WTC11 (cell line): ENCODE data around the gene PAMR1. TPM values are rescaled to one million over a fixed set of nuclear protein-coding genes. Genes with fewer than 3 reads are reported as not detected.

Experiments used
- ATAC-seq: fragments of 200-7000 bp; cut with Tn5 transposase; 2 replicates; pipeline ENCODE4 v1.10.0; 2021; ENCODE audit warnings: mild to moderate bottlenecking, moderate library complexity
- CTCF ChIA-PET: fragments of 300-600 bp; sonication (Branson Sonifier 250); formaldehyde crosslinking; loops from one replicate; lab custom pipeline; 2021; ENCODE audit warnings: antibody characterized with exemption; lab: Charles Lee
- POLR2A ChIA-PET: fragments of 350-600 bp; sonication (Branson Sonifier 250); formaldehyde crosslinking; loops from one replicate; lab custom pipeline; 2021; ENCODE audit warnings: antibody characterized with exemption; lab: Charles Lee
- DNase-seq: peaks from one replicate; pipeline ENCODE4 v3.0.0; 2021; ENCODE audit warnings: low spot score
- H3K27ac Mint-ChIP-seq: 2 replicates; pipeline ENCODE4 v1.8.0; 2021; ENCODE audit warnings: mixed read lengths
- H3K27me3 Mint-ChIP-seq: 2 replicates; pipeline ENCODE4 v1.8.0; 2021; ENCODE audit warnings: low read depth, mild to moderate bottlenecking, moderate library complexity, mixed read lengths
- H3K36me3 Mint-ChIP-seq: 2 replicates; pipeline ENCODE4 v1.8.0; 2021; ENCODE audit warnings: mixed read lengths
- H3K4me1 Mint-ChIP-seq: 2 replicates; pipeline ENCODE4 v1.8.0; 2022; ENCODE audit warnings: mixed read lengths
- H3K4me3 Mint-ChIP-seq: 2 replicates; pipeline ENCODE4 v1.8.0; 2021; ENCODE audit warnings: mild to moderate bottlenecking, moderate library complexity, mixed read lengths
- H3K9me3 Mint-ChIP-seq: 2 replicates; pipeline ENCODE4 v1.8.0; 2021; ENCODE audit warnings: mixed read lengths
- ATF2 ChIP-seq: sonication (generic); formaldehyde crosslinking; IDR thresholded peaks from 2 replicates; pipeline ENCODE4 v1.8.1; 2022; ENCODE audit warnings: low read depth, missing genetic modification reagents, borderline replicate concordance
- ATF3 ChIP-seq: sonication (generic); formaldehyde crosslinking; conservative IDR thresholded peaks from 2 replicates; pipeline ENCODE4 v1.8.1; 2022; ENCODE audit warnings: mild to moderate bottlenecking, missing genetic modification reagents
- CBFB ChIP-seq: sonication (generic); formaldehyde crosslinking; IDR thresholded peaks from 2 replicates; pipeline ENCODE4 v1.8.1; 2022; ENCODE audit warnings: mild to moderate bottlenecking, low read depth, missing genetic modification reagents
- CDX4 ChIP-seq: fragments of 250-450 bp; sonication (Bioruptor Pico); IDR thresholded peaks from 2 replicates; pipeline ENCODE4 v1.9.0; 2021; ENCODE audit warnings: moderate library complexity, mild to moderate bottlenecking, inconsistent platforms, borderline replicate concordance
- E2F1 ChIP-seq: sonication (generic); formaldehyde crosslinking; IDR thresholded peaks from 2 replicates; pipeline ENCODE4 v1.8.0; 2022; ENCODE audit warnings: mild to moderate bottlenecking, missing genetic modification reagents
- E2F5 ChIP-seq: sonication (generic); formaldehyde crosslinking; IDR thresholded peaks from 2 replicates; pipeline ENCODE4 v1.8.1; 2022; ENCODE audit warnings: mild to moderate bottlenecking, moderate library complexity, missing genetic modification reagents
- ELF4 ChIP-seq: sonication (generic); formaldehyde crosslinking; IDR thresholded peaks from 2 replicates; pipeline ENCODE4 v1.8.1; 2022; ENCODE audit warnings: low read depth, mild to moderate bottlenecking, moderate library complexity, missing genetic modification reagents
- GABPB1 ChIP-seq: sonication (generic); formaldehyde crosslinking; IDR thresholded peaks from 2 replicates; pipeline ENCODE4 v1.8.1; 2023; ENCODE audit warnings: mild to moderate bottlenecking, missing genetic modification reagents
- GRHL2 ChIP-seq: fragments of 250-450 bp; sonication (Bioruptor Pico); IDR thresholded peaks from 2 replicates; pipeline ENCODE4 v1.8.0; 2022; ENCODE audit warnings: mild to moderate bottlenecking, moderate library complexity; ENCODE audit not compliant: insufficient replicate concordance, severe bottlenecking
- GTF2I ChIP-seq: fragments of 250-450 bp; sonication (Bioruptor Pico); conservative IDR thresholded peaks from 2 replicates; pipeline ENCODE4 v1.4.0; 2021; ENCODE audit warnings: mild to moderate bottlenecking
- IRF1 ChIP-seq: sonication (generic); formaldehyde crosslinking; IDR thresholded peaks from 2 replicates; pipeline ENCODE4 v1.8.0; 2023; ENCODE audit warnings: missing genetic modification reagents
- IRF2 ChIP-seq: sonication (generic); formaldehyde crosslinking; IDR thresholded peaks from 2 replicates; pipeline ENCODE4 v1.8.0; 2022; ENCODE audit warnings: low read depth, missing genetic modification reagents, borderline replicate concordance
- JAZF1 ChIP-seq: fragments of 250-450 bp; sonication (Bioruptor Pico); IDR thresholded peaks from 2 replicates; pipeline ENCODE4 v1.9.0; 2021; ENCODE audit warnings: moderate library complexity, mild to moderate bottlenecking, inconsistent platforms
- MLX ChIP-seq: sonication (generic); formaldehyde crosslinking; IDR thresholded peaks from 2 replicates; pipeline ENCODE4 v1.8.1; 2023; ENCODE audit warnings: mild to moderate bottlenecking, missing genetic modification reagents, moderate library complexity
- MXD4 ChIP-seq: fragments of 250-450 bp; sonication (Bioruptor Pico); IDR thresholded peaks from 2 replicates; pipeline ENCODE4 v1.8.0; 2021; ENCODE audit warnings: mild to moderate bottlenecking, moderate library complexity, borderline replicate concordance
- MYBL2 ChIP-seq: sonication (generic); formaldehyde crosslinking; IDR thresholded peaks from 2 replicates; pipeline ENCODE4 v1.8.1; 2023; ENCODE audit warnings: mild to moderate bottlenecking, moderate library complexity, missing genetic modification reagents
- NFE2L1 ChIP-seq: sonication (generic); formaldehyde crosslinking; IDR thresholded peaks from 2 replicates; pipeline ENCODE4 v1.8.1; 2023; ENCODE audit warnings: missing genetic modification reagents
- NFYB ChIP-seq: sonication (generic); formaldehyde crosslinking; conservative IDR thresholded peaks from 2 replicates; pipeline ENCODE4 v1.8.0; 2022; ENCODE audit warnings: low read depth, missing genetic modification reagents
- NR2C2 ChIP-seq: sonication (generic); formaldehyde crosslinking; IDR thresholded peaks from 2 replicates; pipeline ENCODE4 v1.8.0; 2022; ENCODE audit warnings: mild to moderate bottlenecking, missing genetic modification reagents
- NR3C1 ChIP-seq: sonication (generic); formaldehyde crosslinking; conservative IDR thresholded peaks from 2 replicates; pipeline ENCODE4 v1.8.1; 2023; ENCODE audit warnings: low read depth, mild to moderate bottlenecking, missing genetic modification reagents
- OVOL2 ChIP-seq: fragments of 250-450 bp; sonication (Bioruptor Pico); IDR thresholded peaks from 2 replicates; pipeline ENCODE4 v1.9.0; 2021; ENCODE audit warnings: mild to moderate bottlenecking, borderline replicate concordance
- RELA ChIP-seq: sonication (generic); formaldehyde crosslinking; IDR thresholded peaks from 2 replicates; pipeline ENCODE4 v1.8.1; 2022; ENCODE audit warnings: missing genetic modification reagents, mild to moderate bottlenecking, borderline replicate concordance
- RORB ChIP-seq: fragments of 250-450 bp; sonication (Bioruptor Pico); IDR thresholded peaks from 2 replicates; pipeline ENCODE4 v1.9.0; 2021; ENCODE audit warnings: mild to moderate bottlenecking
- SMAD4 ChIP-seq: sonication (generic); formaldehyde crosslinking; IDR thresholded peaks from 2 replicates; pipeline ENCODE4 v1.8.0; 2022; ENCODE audit warnings: mild to moderate bottlenecking, missing genetic modification reagents
- ZBTB43 ChIP-seq: sonication (generic); formaldehyde crosslinking; IDR thresholded peaks from 2 replicates; pipeline ENCODE4 v1.8.1; 2023; ENCODE audit warnings: mild to moderate bottlenecking, missing genetic modification reagents
- ZNF121 ChIP-seq: sonication (generic); formaldehyde crosslinking; IDR thresholded peaks from 2 replicates; pipeline ENCODE4 v1.8.0; 2023; ENCODE audit warnings: missing genetic modification reagents
- ZNF219 ChIP-seq: sonication (generic); formaldehyde crosslinking; IDR thresholded peaks from 2 replicates; pipeline ENCODE4 v1.8.0; 2023; ENCODE audit warnings: missing genetic modification reagents, mild to moderate bottlenecking, borderline replicate concordance
- ZNF263 ChIP-seq: sonication (generic); formaldehyde crosslinking; IDR thresholded peaks from 2 replicates; pipeline ENCODE4 v1.8.1; 2022; ENCODE audit warnings: low read depth, mild to moderate bottlenecking, moderate library complexity, missing genetic modification reagents
- total RNA-seq: library from RNA; stranded (reverse); gene quantifications from 3 replicates; pipeline ENCODE4 v1.2.3, GENCODE V29; 2021

Gene PAMR1
- total RNA-seq, 1 experiment from 2014 or later = 3.2 TPM

- TF ChIP-seq E2F1 (CRISPR knock-in tag) = no peak
- TF ChIP-seq MLX = no peak
- no peak for TF ChIP-seq E2F5 (CRISPR knock-in tag)
- no peak for TF ChIP-seq CDX4 (CRISPR knock-in tag)
- no peak for TF ChIP-seq NR3C1
- no peak for TF ChIP-seq ATF3 (CRISPR knock-in tag)
- TF ChIP-seq JAZF1 (CRISPR knock-in tag) = no peak
- no peak for TF ChIP-seq NFE2L1 (CRISPR knock-in tag)
- TF ChIP-seq MXD4 (CRISPR knock-in tag) = no peak
Observed at GRCh38 chr11:35414776-35415175, 110.6 kb downstream of the PAMR1 start (continued).

- Mint-ChIP-seq H3K36me3 (no peaks in the 10 kb centered on the region), H3K9me3 (no peaks in the 10 kb centered on the region), H3K4me3 (no peak overlapping the region), H3K27me3 (peaks cover 70% of the 10 kb centered on the region), H3K4me1 (peaks cover 9% of the 10 kb centered on the region), H3K27ac (no peak overlapping the region)
- CTCF ChIA-PET = no interaction called here
- POLR2A ChIA-PET = no interaction called here
- no peak for TF ChIP-seq NFE2L1 (CRISPR knock-in tag)
- TF ChIP-seq OVOL2 = no peak
- no peak for TF ChIP-seq MYBL2 (CRISPR knock-in tag)
- TF ChIP-seq RORB = no peak
- TF ChIP-seq ELF4 (CRISPR knock-in tag) = no peak
- no peak for TF ChIP-seq SMAD4 (CRISPR knock-in tag)
- TF ChIP-seq NFYB (CRISPR knock-in tag) = no peak
- no peak for TF ChIP-seq ZNF263 (CRISPR knock-in tag)
- TF ChIP-seq ZNF121 (CRISPR knock-in tag) = no peak
- no peak for TF ChIP-seq GRHL2
- TF ChIP-seq RELA (CRISPR knock-in tag) = no peak
- TF ChIP-seq GABPB1 (CRISPR knock-in tag) = no peak
- no peak for TF ChIP-seq IRF2 (CRISPR knock-in tag)
- ATAC-seq (no peak), DNase-seq (no peak)
Observed at GRCh38 chr11:35414311-35414710, 111.1 kb downstream of the PAMR1 start.

- H3K4me3 Mint-ChIP-seq = no peak overlapping the region
- H3K4me1 Mint-ChIP-seq = peaks cover 9% of the 10 kb centered on the region
- ATAC-seq (no peak), DNase-seq (no peak)
- no peaks in the 10 kb centered on the region for H3K9me3 Mint-ChIP-seq
- H3K27ac Mint-ChIP-seq = no peak overlapping the region
- H3K27me3 Mint-ChIP-seq = peaks cover 65% of the 10 kb centered on the region
- H3K36me3 Mint-ChIP-seq = no peaks in the 10 kb centered on the region
- ChIA-PET POLR2A (no interaction called here), CTCF (no interaction called here)
- TF ChIP-seq ZBTB43 (CRISPR knock-in tag) (no peak), ZNF219 (CRISPR knock-in tag) (no peak), CBFB (CRISPR knock-in tag) (no peak), MYBL2 (CRISPR knock-in tag) (no peak), NR2C2 (CRISPR knock-in tag) (no peak), GTF2I (CRISPR knock-in tag) (no peak), IRF1 (CRISPR knock-in tag) (no peak), ATF2 (no peak), JAZF1 (CRISPR knock-in tag) (no peak)
Observed at GRCh38 chr11:35413598-35413997, 111.8 kb downstream of the PAMR1 start.
